ENCODE measurements around the gene RAB29.

RAB29 gene

DNA sequence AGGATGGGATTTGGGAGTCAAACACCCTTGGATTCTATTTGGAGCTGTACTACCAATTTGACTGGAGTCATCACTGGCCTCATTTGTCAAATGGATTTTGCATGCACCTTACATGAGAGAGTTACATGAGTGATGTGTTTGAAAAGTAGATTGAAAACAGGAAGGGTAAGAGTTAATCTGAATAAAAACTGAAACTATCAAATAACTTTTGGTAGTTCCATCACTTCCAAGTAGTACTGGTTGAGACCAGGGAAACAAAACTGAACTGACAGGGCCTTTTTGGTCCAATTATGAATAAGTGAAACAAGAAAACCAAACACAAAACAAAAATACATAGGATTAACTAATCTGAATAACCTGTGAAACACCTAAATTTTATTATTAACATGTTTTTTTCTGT lies 55.5 kb downstream of the RAB29 start:
- no peak for DNase-seq (ENCODE audit: low read depth)

DNA sequence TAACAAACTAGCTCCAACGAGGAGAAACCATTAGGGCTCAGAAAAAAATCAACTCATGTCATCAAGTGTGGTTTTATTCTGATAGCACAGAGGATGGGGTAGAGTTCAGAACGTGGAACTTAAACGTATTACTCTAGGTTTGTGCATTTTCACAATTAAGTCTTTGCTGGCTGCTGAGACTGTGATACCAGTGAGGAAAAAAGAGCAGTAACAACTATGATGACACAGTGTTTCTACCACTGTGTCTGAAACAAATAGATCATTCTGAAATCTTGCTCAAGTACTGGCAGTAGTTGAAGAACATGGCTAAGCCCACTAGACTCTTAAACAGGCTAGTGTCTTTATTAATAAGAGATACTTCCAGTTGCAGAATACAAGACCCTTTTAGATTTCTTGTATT lies 56.3 kb downstream of the RAB29 start:
- DNase-seq (ENCODE audit: low read depth): no peak

All from CMK (cell line).